Endothelial cell of umbilical vein (primary cell): Measurements from ENCODE around the gene KDM3A. TPM values are rescaled to one million over a fixed set of nuclear protein-coding genes. Genes with fewer than 3 reads are reported as not detected.

Experiments used
- BruUV-seq: library from RNA; stranded (reverse); fragments of 400-500 nt; replicated peaks from 2 replicates; lab custom pipeline; 2021; lab: Mats Ljungman, UMichigan
- CTCF ChIA-PET: fragments of 300-600, 350-600 bp; sonication (Branson Sonifier 250); formaldehyde crosslinking; loops from one replicate; lab custom pipeline; 2021; ENCODE audit warnings: antibody characterized with exemption, inconsistent platforms; lab: Charles Lee
- POLR2A ChIA-PET: fragments of 300-600, 350-600 bp; sonication (Branson Sonifier 250); formaldehyde crosslinking; loops from one replicate; lab custom pipeline; 2021; ENCODE audit warnings: antibody characterized with exemption, inconsistent platforms; lab: Charles Lee
- DNase-seq: peaks from one replicate; pipeline ENCODE4 v3.0.0-alpha.2; 2011; ENCODE audit warnings: low read depth, low spot score
- FAIRE-seq: peaks from 2 replicates; lab custom pipeline; 2011; peaks lifted over from hg19 to GRCh38; lab: Jason Lieb, UNC
- H2AFZ ChIP-seq: 2 replicates; pipeline ENCODE4 v1.6.0; 2012; ENCODE audit warnings: low read depth, low read length, control low read depth, inconsistent platforms
- H3K27ac ChIP-seq: 2 replicates; pipeline ENCODE4 v1.5.1; 2011; ENCODE audit warnings: low read depth, mild to moderate bottlenecking, control low read depth, low read length, moderate library complexity; ENCODE audit not compliant: insufficient read depth
- H3K27me3 ChIP-seq, 2 experiments: 2 replicates each; pipeline versions ENCODE4 v1.6.0 to v1.6.1; 2011; ENCODE audit warnings: low read length in 2 of 2, mixed read lengths in 1 of 2; ENCODE audit not compliant: control insufficient read depth in 2 of 2, insufficient read depth in 2 of 2
- H3K36me3 ChIP-seq, 2 experiments: 2 replicates in 1 of 2; 3 replicates in 1 of 2; pipeline ENCODE4 v1.5.1; 2011; ENCODE audit warnings: low read length in 2 of 2, mild to moderate bottlenecking in 1 of 2, moderate library complexity in 1 of 2; ENCODE audit not compliant: control insufficient read depth in 2 of 2, insufficient read depth in 2 of 2; ENCODE audit errors: extremely low read depth in 1 of 2
- H3K4me1 ChIP-seq: 3 replicates; pipeline ENCODE4 v1.5.1; 2011; ENCODE audit warnings: mild to moderate bottlenecking, low read length; ENCODE audit not compliant: control insufficient read depth, insufficient read depth; ENCODE audit errors: extremely low read depth
- H3K4me2 ChIP-seq: 2 replicates; pipeline ENCODE4 v1.6.1; 2011; ENCODE audit warnings: low read length, control low read depth, mixed read lengths; ENCODE audit not compliant: insufficient read depth
- H3K4me3 ChIP-seq, 3 experiments: fragments of 200-600 bp in 1 of 3; sonication (generic), shearing (Covaris generic) in 1 of 3; replicated peaks in 1 of 3; 2 replicates each; pipeline ENCODE4 v1.5.1; 2011 to 2016; ENCODE audit warnings: control low read depth in 3 of 3, low read length in 3 of 3, mild to moderate bottlenecking in 2 of 3, inconsistent platforms in 1 of 3, low read depth in 1 of 3, moderate library complexity in 1 of 3; ENCODE audit not compliant: insufficient read depth in 1 of 3
- H3K79me2 ChIP-seq: 2 replicates; pipeline ENCODE4 v1.6.0; 2012; ENCODE audit warnings: low read length, inconsistent platforms; ENCODE audit not compliant: control insufficient read depth, insufficient read depth
- H3K9ac ChIP-seq: replicated peaks from 2 replicates; pipeline ENCODE3; 2011; ENCODE audit warnings: low read length, control low read depth; ENCODE audit not compliant: insufficient read depth; ENCODE audit errors: extremely low read depth
- H3K9me1 ChIP-seq: replicated peaks from 3 replicates; pipeline ENCODE4 v1.6.0; 2011; ENCODE audit warnings: mild to moderate bottlenecking, low read length; ENCODE audit not compliant: control insufficient read depth, insufficient read depth; ENCODE audit errors: extremely low read depth
- H3K9me3 ChIP-seq: replicated peaks from 2 replicates; pipeline ENCODE4 v1.5.1; 2012; ENCODE audit warnings: low read length, inconsistent platforms; ENCODE audit not compliant: control insufficient read depth, insufficient read depth
- H4K20me1 ChIP-seq: replicated peaks from 2 replicates; pipeline ENCODE3; 2011; ENCODE audit warnings: mild to moderate bottlenecking, low read length; ENCODE audit not compliant: control insufficient read depth, insufficient read depth; ENCODE audit errors: extremely low read depth
- CTCF ChIP-seq, 2 donors: IDR thresholded peaks; 1 replicate in 1 of 2; 2 replicates in 1 of 2; pipeline ENCODE4 v1.5.1; 2011; ENCODE audit warnings: low read length in 2 of 2, mild to moderate bottlenecking in 2 of 2, moderate library complexity in 2 of 2, control low read depth in 1 of 2, inconsistent platforms in 1 of 2, low read depth in 1 of 2; ENCODE audit not compliant: insufficient read depth in 1 of 2; ENCODE audit errors: extremely low read depth in 1 of 2
- EZH2 ChIP-seq: IDR thresholded peaks from 2 replicates; pipeline ENCODE4 v1.6.1; 2012; ENCODE audit warnings: borderline replicate concordance, low read depth, mild to moderate bottlenecking, moderate library complexity, low read length, inconsistent platforms; ENCODE audit not compliant: severe bottlenecking
- GATA2 ChIP-seq: IDR thresholded peaks from 2 replicates; pipeline ENCODE4 v1.7.0; 2011; ENCODE audit warnings: low read depth, mild to moderate bottlenecking, moderate library complexity, mixed read lengths, low read length; ENCODE audit not compliant: insufficient read length, insufficient read depth
- JUN ChIP-seq: IDR thresholded peaks from 2 replicates; pipeline ENCODE4 v1.6.1; 2011; ENCODE audit warnings: borderline replicate concordance, low read depth; ENCODE audit not compliant: insufficient read length, insufficient read depth
- MAX ChIP-seq: IDR thresholded peaks from 2 replicates; pipeline ENCODE4 v1.6.1; 2011; ENCODE audit not compliant: insufficient read depth, insufficient read length
- MYC ChIP-seq: IDR thresholded peaks from one replicate; pipeline ENCODE4 v1.6.1; 2011; ENCODE audit warnings: mild to moderate bottlenecking, low read depth, low read length
- POLR2AphosphoS5 ChIP-seq: IDR thresholded peaks from 2 replicates; pipeline ENCODE4 v1.6.1; 2012; ENCODE audit warnings: low read depth, mild to moderate bottlenecking, control low read depth, low read length, moderate library complexity; ENCODE audit not compliant: insufficient read depth
- dilution Hi-C: fragments of 300-500 bp; cut with MboI; formaldehyde crosslinking; loops from one replicate; pipeline ENCODE4 v1.15.0; 2019; ENCODE audit warnings: low sequenced_read_pairs; ENCODE audit not compliant: extremely low pct_ligation_motif_present
- intact Hi-C: fragments of 100-400 bp; cut with micrococcal nuclease; formaldehyde crosslinking; loops from one replicate; pipeline ENCODE4 v1.10.0; 2022
- polyA plus RNA-seq, 4 experiments: library from polyadenylated mRNA; depleted of rRNA in 3 of 4; stranded (reverse) in 3 of 4; unstranded in 1 of 4; fragments of >200 nt; gene quantifications; 2 replicates each; pipeline versions ENCODE4 v1.2.1 to v1.2.3, GENCODE V29; 2011 to 2012; ENCODE audit warnings: missing spikeins in 1 of 4
- total RNA-seq: library from RNA; stranded (reverse); gene quantifications from 2 replicates; pipeline ENCODE4 v1.2.3, GENCODE V29; 2021

Gene KDM3A
- total and polyA plus RNA-seq, 2 donors (not counting 3 experiments of a cell fraction or from before 2014, with no cell fraction given): 13.5 to 29.5 TPM

- no peak overlapping the region for H3K4me2 ChIP-seq
- dilution Hi-C loops: no loop called here
- no peak for TF ChIP-seq GATA2
- TF ChIP-seq EZH2: no peak
- no peak for TF ChIP-seq POLR2AphosphoS5
- no peak for TF ChIP-seq MAX
- no peak for TF ChIP-seq CTCF (IDR thresholded peaks at IDR 0.05; ENCODE audit: extremely low read depth in 1 of 2, insufficient read depth in 1 of 2, low read depth in 1 of 2, low read length in 2 of 2)
- no peak for TF ChIP-seq MYC
- TF ChIP-seq JUN: no peak
- no peaks in the 10 kb centered on the region for H3K79me2 ChIP-seq
- no TSS peak for BruUV-seq
- H3K27ac ChIP-seq: no peak overlapping the region
- DNase-seq (no peak), FAIRE-seq (no peak)
- H3K4me1 ChIP-seq: no peaks in the 10 kb centered on the region
- ChIA-PET POLR2A (interaction anchor here (0.5 kb wide), 1 partner anchor 14 kb away, joined by 8 read pairs; no protein-coding TSS in a partner anchor), CTCF (interaction anchor here (2.7 kb wide), 1 partner anchor 26 kb away, joined by 10 read pairs; no protein-coding TSS in a partner anchor)
- H3K27me3 ChIP-seq: peaks cover 0 to 3% of the 10 kb centered on the region in 2 experiments
- H3K36me3 ChIP-seq: no peaks in the 10 kb centered on the region
- H3K9me3 ChIP-seq: no peaks in the 10 kb centered on the region
- H3K9me1 ChIP-seq: no peaks in the 10 kb centered on the region
- intact Hi-C loops: loop anchor here (2.0 kb wide), 1 partner anchor 43 kb away; the partner anchor contains the start of gene KDM3A
- no peak overlapping the region for H3K4me3 ChIP-seq
- no peak overlapping the region for H3K9ac ChIP-seq
- H4K20me1 ChIP-seq: no peaks in the 10 kb centered on the region
- no peak overlapping the region for H2AFZ ChIP-seq
Observed at GRCh38 chr2:86397986-86398385, 43.2 kb upstream of the KDM3A start.
